Spleen (tissue), 11 donors: ENCODE results near the gene TRMT1. TPM values are rescaled to one million over a fixed set of nuclear protein-coding genes. Genes with fewer than 3 reads are reported as not detected.

Source experiments
- DNase-seq: peaks from one replicate; pipeline ENCODE4 v3.0.0-alpha.2; 2020
- H3K27ac ChIP-seq, 8 donors: fragments of 200-600 bp; sonication (generic) in 7 of 8; 1 replicate in 4 of 8; 2 replicates in 4 of 8; pipeline versions ENCODE4 v1.5.0 to v1.8.0; 2016 to 2021; ENCODE audit warnings: inconsistent platforms in 4 of 8, mild to moderate bottlenecking in 4 of 8, moderate library complexity in 1 of 8
- H3K27me3 ChIP-seq, 7 donors: fragments of 200-600 bp; sonication (generic) in 6 of 7; replicated peaks in 1 of 7; 1 replicate in 4 of 7; 2 replicates in 3 of 7; pipeline versions ENCODE4 v1.5.0 to v1.8.0; 2016 to 2021; ENCODE audit warnings: inconsistent platforms in 3 of 7, mild to moderate bottlenecking in 1 of 7
- H3K36me3 ChIP-seq, 6 donors: fragments of 200-600 bp; sonication (generic) in 5 of 6; 1 replicate in 4 of 6; 2 replicates in 2 of 6; pipeline versions ENCODE4 v1.5.0 to v1.8.0; 2016 to 2021; ENCODE audit warnings: inconsistent platforms in 2 of 6
- H3K4me1 ChIP-seq, 6 donors: fragments of 200-600 bp; sonication (generic) in 5 of 6; 1 replicate in 3 of 6; 2 replicates in 3 of 6; pipeline versions ENCODE4 v1.5.0 to v1.8.0; 2016 to 2021; ENCODE audit warnings: inconsistent platforms in 3 of 6
- H3K4me3 ChIP-seq, 8 donors: fragments of 200-600 bp; sonication (generic) in 7 of 8; 1 replicate in 4 of 8; 2 replicates in 4 of 8; pipeline versions ENCODE4 v1.5.0 to v1.8.0; 2016 to 2021; ENCODE audit warnings: inconsistent platforms in 4 of 8, mild to moderate bottlenecking in 4 of 8, moderate library complexity in 2 of 8
- H3K9me3 ChIP-seq, 8 donors: fragments of 200-600 bp; sonication (generic) in 7 of 8; 1 replicate in 4 of 8; 2 replicates in 4 of 8; pipeline versions ENCODE4 v1.5.0 to v1.8.0; 2016 to 2021; ENCODE audit warnings: inconsistent platforms in 4 of 8
- CTCF ChIP-seq, 11 experiments: fragments of 200-600 bp in 7 of 11; fragments of 450-650 bp in 4 of 11; sonication (generic) in 4 of 11; IDR thresholded peaks in 8 of 11; conservative IDR thresholded peaks in 3 of 11; 1 replicate in 7 of 11; 2 replicates in 4 of 11; pipeline versions ENCODE4 v1.4.0 to v1.8.0; 2016 to 2021; ENCODE audit warnings: antibody characterized with exemption in 11 of 11, inconsistent platforms in 4 of 11, mild to moderate bottlenecking in 1 of 11
- POLR2A ChIP-seq, 3 donors: fragments of 450-650 bp; IDR thresholded peaks; one replicate each; pipeline ENCODE4 v1.5.1; 2017; ENCODE audit warnings: antibody characterized with exemption in 3 of 3, mild to moderate bottlenecking in 1 of 3
- POLR2AphosphoS5 ChIP-seq, 3 donors: sonication (generic); formaldehyde crosslinking; IDR thresholded peaks; one replicate each; pipeline ENCODE4 v1.5.1; 2017; ENCODE audit warnings: antibody characterized with exemption in 3 of 3
- WGBS, 5 donors: extraction: QIAGEN DNeasy Blood & Tissue Kit in 3 of 5; methylation state at CpG; one replicate each; pipeline versions ENCODE4 v1.1.5 to v1.1.7; 2013 to 2018; 5-methylcytosine and 5-hydroxymethylcytosine counted together
- intact Hi-C: fragments of 100-400 bp; cut with DNase I; formaldehyde crosslinking; loops from one replicate; pipeline ENCODE4 v1.15.0; 2023; ENCODE audit warnings: low total_unique reads
- polyA plus RNA-seq, 3 donors: library from polyadenylated mRNA; stranded (reverse); fragments of 200-250 nt; gene quantifications; one replicate each; pipeline ENCODE4 v1.2.1, GENCODE V29; 2013
- total RNA-seq, 7 donors: library from RNA; depleted of rRNA in 3 of 7; stranded (reverse); fragments of >200 nt in 3 of 7; fragmentation: NEBNext Ultra II Directional in 4 of 7; extraction: Animal tissue kit (Norgen Biotek cat#: 25700) in 4 of 7; gene quantifications; one replicate each; pipeline versions ENCODE4 v1.1.0 to v1.2.1, GENCODE V29; 2016 to 2021
- donor health status: healthy with polysubstance abuse.
- donor health status: DM: no; HTN: no; CAD: no; lungs with moderate emphysema.
- donor health status: DM: no; HTN: no; CAD: no.
- donor health status: Bipolar disorder and iron deficiency.
- donor health status: healthy.
- donor health status: DM: no; HTN: no; CAD: no.
- donor health status: DM: yes; HTN: yes; CAD: no.

TRMT1 gene
- total and polyA plus RNA-seq, 10 donors = 27.7 to 109 (median 47.3) TPM

- Histone ChIP-seq H3K27me3 (no peaks in the 10 kb centered on the region), H3K27ac (peak overlapping the region; percentile 94 to 100 (median 98)), H3K4me3 (peak overlapping the region; percentile 86 to 99 (median 97)), H3K36me3 (no peaks in the 10 kb centered on the region), H3K9me3 (no peaks in the 10 kb centered on the region), H3K4me1 (peaks cover 23 to 67% (median 49%) of the 10 kb centered on the region in 6 donors)
- peak; percentile 97 for DNase-seq
- 0 to 1% (median 1%) methylated on average over 20 to 21 of the region's 21 CpGs for WGBS, 5 donors
- intact Hi-C loops = loop anchor here (5.0 kb wide), 1 partner anchor 52 kb away; the partner anchor contains the start of gene LYL1
- peak; percentile 91 to 97 (median 97) for TF ChIP-seq POLR2AphosphoS5 (IDR thresholded peaks at IDR 0.05)
- TF ChIP-seq CTCF (IDR thresholded peaks at IDR 0.05 in 8 of 11, conservative IDR thresholded peaks at IDR 0.05 in 3 of 11) = no peak
- TF ChIP-seq POLR2A (IDR thresholded peaks at IDR 0.05) = peak in 2 of 3 donors; percentile 6 to 59
Measured at GRCh38 chr19:13154241-13154778, 37.8 kb upstream of the TRMT1 start.

- Histone ChIP-seq H3K4me3 (peak overlapping the region; percentile 86 to 99 (median 97)), H3K4me1 (peaks cover 29 to 67% (median 51%) of the 10 kb centered on the region in 6 donors), H3K36me3 (no peaks in the 10 kb centered on the region), H3K27me3 (no peaks in the 10 kb centered on the region), H3K9me3 (no peaks in the 10 kb centered on the region), H3K27ac (peak overlapping the region; percentile 94 to 100 (median 98))
- TF ChIP-seq POLR2A (IDR thresholded peaks at IDR 0.05) (no peak), CTCF (IDR thresholded peaks at IDR 0.05 in 8 of 11, conservative IDR thresholded peaks at IDR 0.05 in 3 of 11) (peak in 5 of 11 experiments; percentile 1 to 51 (median 33))
- peak; percentile 92 for DNase-seq
- intact Hi-C loops = loop anchor here (5.0 kb wide), 1 partner anchor 51 kb away; the partner anchor contains the start of gene LYL1
- WGBS, 5 donors = 0% methylated on average over 29 to 69 of the region's 69 CpGs
Measured at GRCh38 chr19:13153569-13154240, 37.2 kb upstream of the TRMT1 start.

GRCh38 chr19:13152974-13153568, 36.5 kb upstream of the TRMT1 start:
- peak overlapping the region; percentile 86 to 99 (median 97) for H3K4me3 ChIP-seq
- 0% methylated on average over 11 to 59 of the region's 59 CpGs for WGBS, 5 donors
- H3K4me1 ChIP-seq = peaks cover 31 to 67% (median 51%) of the 10 kb centered on the region in 6 donors
- H3K27ac ChIP-seq = peak overlapping the region; percentile 94 to 100 (median 98)
- no peaks in the 10 kb centered on the region for H3K9me3 ChIP-seq
- H3K36me3 ChIP-seq = no peaks in the 10 kb centered on the region
- peak; percentile 98 for DNase-seq
- TF ChIP-seq POLR2AphosphoS5 (IDR thresholded peaks at IDR 0.05) (peak; percentile 100), POLR2A (IDR thresholded peaks at IDR 0.05) (peak; percentile 100), CTCF (IDR thresholded peaks at IDR 0.05 in 8 of 11, conservative IDR thresholded peaks at IDR 0.05 in 3 of 11) (peak in 8 of 11 experiments; percentile 8 to 50 (median 22))
- no peaks in the 10 kb centered on the region for H3K27me3 ChIP-seq
- intact Hi-C loops = loop anchor here (5.0 kb wide), 1 partner anchor 51 kb away; the partner anchor contains the start of gene LYL1
